LNCAP (cell line): ENCODE measurements around the gene FTO.

ENCODE experiments used
- TF ChIP-seq, protein P1 (sequence below): fragments of 450-650 bp; IDR thresholded peaks from 2 replicates; pipeline ENCODE4 v1.5.1; 2017; ENCODE audit warnings: mild to moderate bottlenecking

FTO gene

DNA sequence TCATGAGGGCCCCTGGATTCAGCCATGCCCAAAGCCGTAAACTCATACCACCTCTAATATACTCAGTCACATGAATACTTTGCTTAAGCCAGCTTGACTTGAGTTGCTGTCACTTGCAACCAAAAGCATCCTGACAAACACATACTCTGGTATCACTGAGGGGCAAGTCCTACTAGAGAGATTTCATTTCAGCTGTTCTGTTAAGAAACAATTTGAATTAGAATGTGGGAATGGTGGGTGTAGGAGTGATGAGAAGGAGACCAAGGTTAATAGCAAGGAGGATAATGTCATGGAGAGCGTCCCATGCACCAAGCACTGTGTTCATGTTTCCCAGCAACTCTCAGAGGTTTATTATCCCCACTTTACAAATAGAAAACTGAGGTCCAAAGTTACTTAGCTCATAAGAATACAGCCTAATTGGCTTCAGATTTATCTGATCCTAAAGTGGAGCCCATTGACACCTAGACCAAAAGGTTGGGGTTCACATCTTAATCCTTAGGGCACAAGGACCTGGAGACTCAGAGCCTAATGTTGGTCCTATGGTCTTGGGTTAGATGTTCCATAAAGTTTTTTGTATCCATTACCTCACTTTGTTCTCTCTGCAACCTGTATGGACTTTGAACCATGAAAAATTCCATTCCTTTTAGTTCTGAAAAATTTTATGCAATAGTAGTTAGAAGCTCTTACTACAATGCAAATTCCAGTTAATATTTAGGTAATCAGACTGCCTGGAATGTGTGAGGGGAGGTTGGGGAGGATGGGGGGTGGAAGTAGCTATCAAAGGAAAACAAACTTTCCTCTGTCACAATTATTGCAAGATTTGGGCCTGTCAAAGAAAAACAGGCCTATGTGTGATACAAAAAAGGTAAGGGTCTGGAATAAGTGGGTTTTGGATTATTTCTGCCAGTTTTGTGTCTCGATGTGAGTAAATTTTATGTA, 476.7 kb downstream of the FTO start:
- TF ChIP-seq, protein P1, sequence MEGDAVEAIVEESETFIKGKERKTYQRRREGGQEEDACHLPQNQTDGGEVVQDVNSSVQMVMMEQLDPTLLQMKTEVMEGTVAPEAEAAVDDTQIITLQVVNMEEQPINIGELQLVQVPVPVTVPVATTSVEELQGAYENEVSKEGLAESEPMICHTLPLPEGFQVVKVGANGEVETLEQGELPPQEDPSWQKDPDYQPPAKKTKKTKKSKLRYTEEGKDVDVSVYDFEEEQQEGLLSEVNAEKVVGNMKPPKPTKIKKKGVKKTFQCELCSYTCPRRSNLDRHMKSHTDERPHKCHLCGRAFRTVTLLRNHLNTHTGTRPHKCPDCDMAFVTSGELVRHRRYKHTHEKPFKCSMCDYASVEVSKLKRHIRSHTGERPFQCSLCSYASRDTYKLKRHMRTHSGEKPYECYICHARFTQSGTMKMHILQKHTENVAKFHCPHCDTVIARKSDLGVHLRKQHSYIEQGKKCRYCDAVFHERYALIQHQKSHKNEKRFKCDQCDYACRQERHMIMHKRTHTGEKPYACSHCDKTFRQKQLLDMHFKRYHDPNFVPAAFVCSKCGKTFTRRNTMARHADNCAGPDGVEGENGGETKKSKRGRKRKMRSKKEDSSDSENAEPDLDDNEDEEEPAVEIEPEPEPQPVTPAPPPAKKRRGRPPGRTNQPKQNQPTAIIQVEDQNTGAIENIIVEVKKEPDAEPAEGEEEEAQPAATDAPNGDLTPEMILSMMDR, result no peak

DNA sequence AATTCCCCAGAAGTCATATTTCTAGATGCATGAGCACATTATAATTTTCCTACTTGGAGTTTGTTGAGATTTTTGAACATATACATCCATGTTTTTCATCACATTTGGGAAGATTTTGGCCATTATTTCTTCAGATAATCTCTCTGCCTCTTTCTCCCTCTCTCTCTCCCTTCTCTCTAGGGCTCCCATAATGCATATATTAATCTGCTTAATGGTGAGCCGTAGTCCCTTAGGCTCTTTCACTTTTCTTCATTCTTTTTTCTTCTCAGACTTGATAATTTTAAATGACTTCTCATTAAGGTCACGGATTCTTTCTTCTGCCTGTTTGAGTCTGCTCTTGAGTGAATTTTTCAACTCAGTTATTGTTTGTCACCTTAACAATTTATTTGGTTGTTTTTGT, 481.1 kb downstream of the FTO start:
- TF ChIP-seq, protein P1, result no peak

DNA sequence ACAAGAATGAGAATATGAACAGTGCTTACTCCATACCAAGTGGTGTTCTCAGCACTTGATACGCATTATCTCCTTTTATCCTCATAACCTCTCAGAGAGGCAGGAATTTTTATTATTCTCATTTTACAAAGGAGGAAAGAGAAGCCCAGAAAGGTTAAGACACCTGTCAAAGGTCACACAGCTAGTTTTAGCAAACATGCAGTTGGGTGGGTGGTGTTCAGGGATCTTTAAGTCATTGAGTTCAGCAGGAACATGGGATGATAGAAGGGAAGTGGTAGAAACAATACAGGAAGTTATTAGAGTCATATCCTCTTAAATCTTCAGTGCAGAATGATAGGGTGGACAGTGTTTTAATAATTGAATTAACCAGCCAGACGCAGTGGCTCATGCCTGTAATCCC, 487.2 kb downstream of the FTO start:
- TF ChIP-seq, protein P1, result no peak

GRCh38 chr16:54191592-54191991, 487.6 kb downstream of the FTO start:
- TF ChIP-seq, protein P1, result no peak

DNA sequence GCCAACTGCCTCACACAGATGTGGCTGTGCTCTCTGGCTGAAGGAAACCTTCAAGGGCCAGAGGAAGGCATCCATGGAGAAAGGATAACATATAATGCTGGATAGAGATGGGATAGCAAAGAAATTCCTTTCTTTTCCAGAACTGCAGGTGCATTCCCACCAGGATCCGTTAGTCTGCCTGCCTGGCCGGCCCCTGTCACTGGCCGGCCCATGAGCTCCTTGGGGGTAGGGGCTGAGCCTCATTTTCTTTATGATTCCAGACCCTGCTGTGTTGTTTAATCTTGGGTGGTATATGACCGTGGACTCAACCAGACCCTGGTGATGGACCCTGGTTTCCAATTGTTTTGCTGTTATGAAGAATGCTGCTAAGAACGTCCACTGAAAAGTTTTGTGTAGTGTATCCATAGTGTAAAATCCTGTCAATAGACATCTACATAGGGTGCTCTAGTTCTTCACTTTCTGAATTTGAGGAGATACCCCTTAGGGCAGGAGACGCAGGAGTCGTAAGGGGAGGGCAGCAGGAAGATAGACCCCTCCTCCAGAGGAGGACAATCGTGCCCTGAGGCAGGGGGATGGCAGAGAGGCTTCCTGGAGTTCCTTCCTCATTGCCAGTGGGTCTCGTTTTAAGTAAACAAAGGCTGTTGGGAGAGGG, 489.2 kb downstream of the FTO start:
- TF ChIP-seq, protein P1, result no peak

DNA sequence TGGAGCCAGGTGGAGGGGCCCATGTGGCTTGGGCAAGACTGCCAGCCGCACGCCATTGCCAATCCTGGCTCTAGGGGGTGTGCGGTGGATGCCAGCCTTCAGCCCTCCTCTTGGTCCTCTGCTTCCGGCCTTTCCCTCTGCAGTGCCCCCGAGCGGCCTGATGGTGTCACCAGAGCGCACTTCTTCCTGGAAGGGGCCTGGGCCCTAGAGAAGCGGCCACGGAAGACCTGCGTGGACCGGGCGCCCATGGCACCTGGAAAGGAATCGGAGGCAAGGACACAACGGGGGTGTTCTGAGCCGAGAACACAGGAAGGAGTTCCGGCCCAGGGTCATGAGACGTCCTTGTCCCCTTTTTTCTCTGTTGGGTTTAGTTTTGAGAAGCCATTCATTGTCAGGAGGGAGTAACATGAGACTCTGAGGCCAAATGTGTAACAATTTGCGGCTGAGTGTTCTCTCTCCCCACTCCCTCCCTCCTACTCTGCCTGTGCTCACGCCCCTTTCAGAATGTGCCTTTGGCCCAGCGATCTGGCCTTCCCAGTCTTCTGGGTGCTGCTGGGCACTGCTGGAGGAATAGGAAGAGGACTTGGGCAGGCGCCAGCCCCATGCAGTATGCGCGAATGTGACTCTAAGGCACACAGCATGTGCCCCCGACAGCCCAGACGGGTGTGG, 489.8 kb downstream of the FTO start:
- TF ChIP-seq, protein P1, result peak; percentile 91

GRCh38 chr16:54194334-54194743, 490.4 kb downstream of the FTO start:
- TF ChIP-seq, protein P1, result no peak
